GM18907 (cell line): ENCODE data around the gene FLG.
"Not testable (repeated sequence)": the region's sequence is repeated elsewhere in the genome, so short reads cannot be mapped to it uniquely, and the experiment has no call there.

ENCODE experiments used
- ATAC-seq: cut with Tn5 transposase; IDR thresholded peaks from one replicate; pipeline ENCODE4 v1.9.1; 2021; ENCODE audit warnings: mild to moderate bottlenecking, moderate library complexity; ENCODE audit not compliant: unreplicated experiment

Gene FLG

GRCh38 chr1:152325111-152325510 is at the start of gene FLG:
TSS of gene FLG (minus strand) at chr1:152325239. CDS start at chr1:152315456, 9,783 bp downstream.
- ATAC-seq, result no peak

DNA sequence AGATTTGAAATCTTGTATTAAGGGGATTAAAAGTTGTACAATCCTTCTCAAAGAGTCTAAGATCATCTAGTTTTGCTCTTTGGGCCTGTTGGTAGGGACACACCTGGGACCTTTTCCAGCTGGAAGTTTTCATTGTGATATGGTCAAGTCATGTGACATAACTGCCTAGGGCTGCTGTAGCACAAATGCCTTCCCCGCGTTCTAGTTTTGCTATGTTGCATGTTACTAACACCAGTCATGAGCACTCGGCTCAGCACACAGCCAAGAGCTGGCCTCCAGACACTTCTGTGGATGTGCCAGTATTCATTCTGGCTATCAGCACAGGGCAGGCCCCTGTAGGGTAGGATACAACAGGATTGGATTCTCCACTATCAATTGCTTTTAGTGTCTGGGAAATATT is 49.4 kb upstream of the FLG start:
- no peak for ATAC-seq

GRCh38 chr1:152372672-152373071 is 47.6 kb upstream of the FLG start:
- no peak for ATAC-seq

DNA sequence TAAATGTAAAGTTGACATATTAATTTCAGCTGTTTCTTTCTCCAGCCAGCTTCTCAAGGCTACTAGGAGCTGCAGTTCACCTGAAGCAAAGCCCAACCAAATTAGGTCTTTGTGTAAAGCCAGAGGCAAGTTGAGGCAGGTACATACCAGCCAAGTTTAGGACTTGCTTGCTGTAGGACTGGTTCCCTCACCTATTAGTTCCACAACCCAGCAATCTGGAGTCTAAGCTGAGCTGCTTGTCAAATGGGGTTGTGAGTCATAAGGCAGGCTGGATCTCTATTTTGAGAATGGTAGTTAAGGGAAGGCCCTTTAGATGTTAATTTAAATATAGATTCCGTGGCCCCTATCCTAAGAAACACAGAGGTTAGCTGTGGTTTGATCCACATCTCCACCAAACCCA is 42.4 kb upstream of the FLG start:
- no peak for ATAC-seq

- ATAC-seq, result no peak
Measured at GRCh38 chr1:152359906-152360305, 34.9 kb upstream of the FLG start, which contains the start of gene FLG2. TSS of gene FLG2 (minus strand) at chr1:152360006. CDS start at chr1:152358884, 1,122 bp downstream.

DNA sequence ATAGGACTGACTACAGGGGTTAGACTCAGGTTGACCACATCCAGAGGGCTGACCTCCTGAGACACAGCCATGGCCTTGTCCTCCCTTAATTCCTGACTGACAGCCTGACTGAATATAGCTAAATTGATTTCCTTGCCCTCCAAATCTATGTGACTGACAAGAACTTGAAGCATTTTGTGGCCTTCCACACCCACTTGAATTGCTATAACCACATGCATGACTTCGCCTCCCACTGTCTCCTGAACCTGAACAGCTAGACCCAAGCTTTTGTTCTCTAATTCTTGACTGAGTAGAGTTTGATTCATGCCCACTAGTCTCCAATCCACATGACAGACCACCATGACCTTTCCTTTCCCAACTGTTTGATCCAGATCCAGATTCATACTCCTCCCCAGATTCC is 31.7 kb upstream of the FLG start:
- no peak for ATAC-seq

DNA sequence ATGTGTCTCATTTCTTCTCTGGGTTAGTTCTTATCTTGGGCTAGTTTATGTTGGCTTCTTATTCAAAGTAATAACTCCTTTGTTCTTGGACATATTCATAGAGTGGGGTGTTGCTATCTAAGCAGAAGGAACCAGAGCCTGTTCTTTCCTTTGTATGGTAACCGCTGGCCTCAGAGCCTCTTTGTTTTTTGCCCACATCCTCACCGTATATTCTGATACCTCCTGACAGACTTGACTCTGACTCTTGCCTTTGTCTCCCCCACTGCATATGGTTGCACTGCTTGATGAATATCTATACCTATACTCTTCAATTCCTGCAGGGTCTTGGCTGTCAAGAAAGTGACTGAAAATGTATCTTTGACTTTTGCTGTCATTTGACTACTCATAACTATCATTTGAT is 24.6 kb upstream of the FLG start:
- ATAC-seq, result no peak

DNA sequence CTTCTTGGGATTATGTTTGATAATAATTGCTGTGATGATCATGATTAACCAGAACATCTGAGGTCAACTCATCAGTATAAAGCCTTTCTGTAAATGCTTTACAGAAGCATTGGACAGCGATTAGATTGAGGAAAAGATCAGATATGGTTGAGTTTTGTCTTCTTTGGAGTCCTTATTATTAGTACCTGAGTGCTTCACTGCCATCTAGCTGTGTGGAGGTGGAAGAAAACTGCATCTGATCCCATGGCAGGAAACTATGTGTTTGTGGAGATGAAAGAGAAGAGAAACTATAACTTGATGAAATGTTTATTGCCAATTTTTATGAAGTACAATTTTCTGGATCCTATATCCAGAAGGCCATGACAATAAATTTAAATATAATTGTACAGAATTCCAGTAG is 23.4 kb upstream of the FLG start:
- ATAC-seq, result no peak

GRCh38 chr1:152347116-152347728 is 22.2 kb upstream of the FLG start:
- no peak for ATAC-seq

- no peak for ATAC-seq
Measured at GRCh38 chr1:152344438-152344837, 19.4 kb upstream of the FLG start.

- ATAC-seq, result no peak
Measured at GRCh38 chr1:152343006-152343405, 18.0 kb upstream of the FLG start.

DNA sequence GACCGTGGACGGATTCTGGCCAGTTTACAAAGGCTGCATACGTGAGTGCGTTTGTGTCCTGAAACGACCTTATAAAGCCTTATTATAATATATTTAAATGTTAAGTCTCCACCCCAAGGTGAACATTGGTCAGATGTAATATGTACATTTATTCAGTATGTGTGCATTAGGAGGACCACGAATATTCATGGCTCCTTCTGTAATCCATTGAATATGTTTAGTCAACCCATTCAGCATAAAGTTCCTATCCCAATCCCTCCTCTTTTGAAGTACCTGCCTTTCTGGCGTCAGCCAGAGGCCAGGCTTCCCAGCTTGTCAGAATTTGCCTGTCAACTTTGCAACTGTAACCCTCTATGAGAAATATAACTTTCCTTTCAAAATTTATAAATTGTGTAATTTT is 10.4 kb upstream of the FLG start:
- no peak for ATAC-seq

DNA sequence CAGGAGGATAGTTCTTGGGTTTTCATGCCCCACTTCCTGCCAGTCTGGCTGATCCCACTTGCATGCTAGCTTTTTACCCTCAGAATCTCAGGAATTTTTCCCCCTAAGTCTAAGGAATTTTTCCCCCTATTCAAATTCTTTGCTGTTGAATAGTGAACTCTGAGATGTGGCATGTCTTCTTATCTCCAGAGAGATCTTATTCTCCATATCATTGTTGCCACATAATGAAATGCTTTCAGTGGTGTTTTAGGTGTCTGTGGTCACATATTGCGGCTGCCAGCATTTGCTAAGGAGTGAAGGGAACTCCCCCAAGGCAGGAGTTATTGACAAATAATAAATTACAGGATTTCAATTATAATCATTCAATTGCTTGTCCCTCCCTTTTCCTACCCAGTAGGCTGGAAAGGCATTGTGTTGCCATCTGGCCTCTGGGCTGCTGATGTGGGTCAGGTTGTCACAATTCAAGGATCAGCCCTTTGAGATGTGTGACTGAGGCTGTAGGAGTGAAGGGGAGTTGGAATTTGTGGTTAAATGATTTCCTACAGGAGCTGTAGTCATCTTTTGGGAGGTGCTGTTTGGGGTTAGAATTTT is 3.9 kb upstream of the FLG start:
- no peak for ATAC-seq

- no peak for ATAC-seq
Measured at GRCh38 chr1:152313970-152314369, 11.1 kb downstream of the FLG start.

DNA sequence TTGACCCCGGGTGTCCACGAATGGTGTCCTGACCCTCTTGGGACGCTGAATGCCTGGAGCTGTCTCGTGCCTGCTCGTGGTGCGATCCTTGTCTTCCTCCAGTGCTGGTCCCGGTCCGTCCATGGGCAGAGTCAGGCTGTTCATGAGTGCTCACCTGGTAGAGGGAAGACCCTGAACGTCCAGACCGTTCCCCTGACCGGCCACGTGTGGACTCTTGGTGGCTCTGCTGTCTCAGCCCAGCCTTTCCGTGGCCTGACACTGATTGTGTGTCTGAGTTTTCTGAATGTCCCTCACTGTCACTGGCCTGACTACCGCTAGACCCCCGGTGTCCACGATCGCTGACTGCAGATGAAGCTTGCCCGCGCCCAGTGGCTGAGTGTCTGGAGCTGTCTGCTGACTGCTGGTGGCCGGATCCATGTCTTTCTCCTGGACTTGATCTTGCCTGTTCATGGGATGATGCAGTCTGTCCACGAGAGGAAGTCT is 11.7 kb downstream of the FLG start:
- ATAC-seq, result no peak

DNA sequence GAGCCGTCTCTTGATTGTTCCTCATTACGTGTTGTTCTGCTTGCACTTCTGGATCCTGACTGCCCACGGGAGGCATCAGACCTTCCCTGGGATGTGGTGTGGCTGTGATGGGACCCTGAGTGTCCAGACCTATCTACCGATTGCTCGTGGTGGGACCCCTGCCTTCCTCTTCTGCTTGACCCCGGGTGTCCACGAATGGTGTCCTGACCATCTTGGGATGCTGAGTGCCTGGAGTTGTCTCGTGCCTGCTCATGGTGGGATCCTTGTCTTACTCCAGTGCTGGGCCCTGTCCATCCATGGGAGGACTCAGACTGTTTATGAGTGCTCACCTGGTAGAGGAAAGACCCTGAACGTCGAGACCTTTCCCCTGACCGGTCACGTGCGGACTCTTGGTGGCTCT is 12.9 kb downstream of the FLG start:
- ATAC-seq, result not testable (repeated sequence)

DNA sequence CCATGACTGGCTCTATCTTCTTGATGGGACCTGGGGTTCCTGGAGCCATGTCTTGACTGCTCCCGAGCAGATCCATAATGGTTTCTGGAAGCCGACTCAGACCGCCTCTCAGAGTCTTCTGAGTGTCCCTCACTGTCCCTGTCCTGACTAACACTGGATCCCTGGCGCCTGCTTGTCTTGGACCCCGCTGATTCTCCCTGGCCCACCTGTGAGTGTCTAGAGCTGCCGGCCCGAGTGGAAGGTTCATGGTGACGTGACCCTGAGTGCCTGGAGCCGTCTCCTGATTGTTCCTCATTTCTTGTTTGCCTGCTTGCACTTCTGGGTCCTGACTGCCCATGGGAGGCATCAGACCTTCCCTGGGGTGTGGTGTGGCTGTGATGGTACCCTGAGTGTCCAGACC is 15.1 kb downstream of the FLG start:
- ATAC-seq, result no peak

DNA sequence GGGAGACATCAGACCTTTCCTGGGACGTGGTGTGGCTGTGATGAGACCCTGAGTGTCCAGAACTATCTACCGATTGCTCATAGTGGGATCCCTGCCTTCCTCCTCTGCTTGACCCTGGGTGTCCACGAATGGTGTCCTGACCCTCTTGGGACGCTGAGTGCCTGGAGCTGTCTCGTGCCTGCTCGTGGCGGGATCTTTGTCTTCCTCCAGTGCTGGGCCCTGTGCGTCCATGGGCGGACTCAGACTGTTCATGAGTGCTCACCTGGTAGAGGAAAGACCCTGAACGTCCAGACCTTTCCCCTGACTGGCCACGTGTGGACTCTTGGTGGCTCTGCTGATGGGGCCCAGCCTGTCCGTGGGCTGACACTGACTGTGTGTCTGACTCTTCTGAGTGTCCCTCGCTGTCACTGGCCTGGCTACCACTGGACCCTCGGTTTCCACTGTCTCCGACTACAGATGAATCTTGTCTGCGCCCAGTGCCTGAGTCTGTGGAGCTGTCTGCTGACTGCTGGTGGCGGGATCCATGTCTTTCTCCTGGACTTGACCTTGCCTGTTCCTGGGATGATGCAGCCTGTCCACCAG is 15.6 kb downstream of the FLG start:
- not testable (repeated sequence) for ATAC-seq

DNA sequence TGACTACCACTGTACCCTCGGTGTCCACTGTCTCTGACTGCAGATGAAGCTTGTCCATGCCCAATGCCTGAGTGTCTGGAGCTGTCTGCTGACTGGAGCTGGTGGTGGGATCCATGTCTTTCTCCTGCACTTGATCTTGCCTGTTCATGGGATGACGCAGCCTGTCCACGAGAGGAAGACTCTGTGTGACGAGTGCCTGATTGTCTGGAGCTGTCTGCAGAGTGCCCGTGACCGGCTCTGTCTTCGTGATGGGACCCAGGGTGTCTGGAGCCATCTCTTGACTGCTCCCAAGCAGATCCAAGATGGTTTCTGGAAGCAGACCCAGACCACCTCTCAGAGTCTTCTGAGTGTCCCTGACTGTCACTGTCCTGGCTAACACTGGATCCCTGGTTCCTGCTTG is 16.3 kb downstream of the FLG start:
- ATAC-seq, result not testable (repeated sequence)

GRCh38 chr1:152307970-152308369 is 17.1 kb downstream of the FLG start:
- ATAC-seq, result not testable (repeated sequence)

DNA sequence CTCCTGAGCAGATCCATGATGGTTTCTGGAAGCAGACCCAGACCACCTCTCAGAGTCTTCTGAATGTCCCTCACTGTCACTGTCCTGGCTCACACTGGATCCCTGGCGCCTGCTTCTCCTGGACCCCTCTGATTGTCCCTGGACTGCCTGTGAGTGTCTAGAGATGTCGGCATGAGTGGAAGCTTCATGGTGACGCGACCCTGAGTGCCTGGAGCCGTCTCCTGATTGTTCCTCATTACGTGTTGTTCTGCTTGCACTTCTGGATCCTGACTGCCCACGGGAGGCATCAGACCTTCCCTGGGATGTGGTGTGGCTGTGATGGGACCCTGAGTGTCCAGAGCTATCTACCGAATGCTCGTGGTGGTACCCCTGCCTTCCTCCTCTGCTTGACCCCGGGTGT is 18.9 kb downstream of the FLG start:
- ATAC-seq, result not testable (repeated sequence)

DNA sequence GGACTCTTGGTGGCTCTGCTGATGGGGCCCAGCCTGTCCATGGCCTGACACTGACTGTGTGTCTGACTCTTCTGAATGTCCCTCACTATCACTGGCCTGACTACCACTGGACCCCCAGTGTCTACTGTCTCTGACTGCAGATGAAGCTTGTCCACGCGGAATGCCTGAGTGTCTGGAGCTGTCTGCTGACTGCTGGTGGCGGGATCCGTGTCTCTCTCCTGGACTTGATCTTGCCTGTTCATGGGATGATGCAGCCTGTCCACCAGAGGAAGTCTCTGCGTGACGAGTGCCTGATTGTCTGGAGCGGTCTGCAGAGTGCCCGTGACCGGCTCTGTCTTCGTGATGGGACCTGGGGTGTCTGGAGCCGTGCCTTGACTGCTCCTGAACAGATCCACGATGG is 20.3 kb downstream of the FLG start:
- ATAC-seq, result not testable (repeated sequence)
